NCI-H146 treated with DMSO at 0.1 percent for 48 hours (cell line): ENCODE measurements around the gene MROH2A.
"Not testable (repeated sequence)": the region's sequence is repeated elsewhere in the genome, so short reads cannot be mapped to it uniquely, and the experiment has no call there.

Experiments
- DNase-seq: peaks from one replicate; lab custom pipeline; 2025; ENCODE audit not compliant: unreplicated experiment; lab: John Stamatoyannopoulos, UW

The MROH2A gene, protein sequence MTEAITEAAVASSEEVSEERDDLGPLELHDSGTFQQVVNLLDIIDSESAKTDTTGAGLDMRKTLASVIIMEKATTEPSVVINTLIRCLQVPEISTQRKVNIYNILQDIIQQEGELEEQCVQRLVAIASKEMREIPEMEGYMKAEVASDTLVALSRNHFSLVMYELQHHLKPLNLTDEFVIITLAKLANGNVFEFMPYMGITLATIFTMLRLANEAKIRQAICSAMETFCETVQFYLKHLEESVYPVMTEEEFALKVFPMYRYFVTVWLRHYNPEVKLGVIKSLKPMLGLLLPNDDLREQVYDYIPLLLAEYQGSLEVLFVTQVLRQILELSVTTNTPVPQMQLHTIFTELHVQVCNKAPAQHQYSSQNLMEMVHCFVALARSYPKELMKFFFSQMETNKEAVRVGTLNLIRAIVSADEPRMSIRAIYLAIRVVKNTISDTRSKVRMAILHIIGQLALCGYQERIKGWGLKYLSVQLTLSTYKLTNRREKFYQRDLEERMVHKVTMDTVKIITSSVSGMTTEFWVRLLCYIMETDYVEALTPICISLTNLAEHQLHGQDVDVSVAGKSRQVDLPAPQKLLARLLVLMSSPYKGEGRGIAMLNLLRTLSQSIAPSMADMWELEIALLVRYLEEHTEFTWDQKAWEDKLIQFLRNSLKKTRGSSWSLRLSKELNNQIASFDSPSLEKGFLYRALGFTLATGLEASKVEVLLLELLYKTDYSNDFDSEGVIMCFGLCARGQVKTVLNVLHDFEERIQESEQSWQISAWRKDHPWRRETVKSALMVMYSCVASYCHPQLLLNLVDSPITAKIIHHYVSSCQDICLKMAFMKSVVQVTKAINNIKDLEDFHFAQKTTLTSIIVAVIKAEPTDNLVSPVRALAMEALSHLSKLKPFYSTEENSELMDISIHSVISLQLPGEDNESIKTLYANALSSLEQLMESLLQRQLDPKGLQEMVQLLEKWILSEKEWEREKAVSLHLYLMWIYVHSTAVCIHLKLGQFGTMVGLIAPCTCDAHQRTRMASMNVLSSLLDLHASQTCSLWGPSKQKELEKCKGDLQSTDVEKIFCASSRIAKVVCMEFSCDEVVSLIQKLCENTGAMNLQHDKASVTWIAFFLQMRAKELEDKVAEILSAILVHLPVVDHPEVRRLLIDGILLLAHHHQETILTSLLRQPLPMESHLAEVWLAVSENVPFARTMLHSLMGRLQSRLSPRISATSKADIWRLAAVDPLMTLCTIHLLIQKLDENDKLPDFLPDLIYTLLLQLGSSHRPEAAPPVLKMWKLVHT (N-terminal part only)

DNA sequence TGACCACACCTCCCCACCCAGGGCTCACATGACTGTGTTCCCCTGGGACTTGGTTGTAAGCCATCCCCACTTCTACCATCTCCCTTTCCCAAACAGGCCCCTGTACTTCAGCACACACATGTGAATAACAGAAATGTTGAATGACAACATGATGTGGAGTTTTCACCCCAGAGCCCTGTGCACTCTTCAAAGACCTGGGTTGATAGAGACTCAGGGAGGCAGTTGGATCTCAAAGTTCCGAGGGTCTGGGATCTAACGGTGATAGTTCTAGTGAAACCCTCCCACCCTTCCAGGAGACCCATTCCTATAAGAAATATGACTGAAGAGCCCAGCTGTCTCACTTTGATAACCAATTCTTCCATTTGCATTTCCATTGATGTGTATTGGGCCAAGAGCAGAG is at the start of gene MROH2A:
Gene MROH2A, plus strand, starts transcription at position 301 of the 400 bp plus-strand sequence. CDS start 1,029 bp downstream, outside the sequence.
- DNase-seq, result no peak

DNA sequence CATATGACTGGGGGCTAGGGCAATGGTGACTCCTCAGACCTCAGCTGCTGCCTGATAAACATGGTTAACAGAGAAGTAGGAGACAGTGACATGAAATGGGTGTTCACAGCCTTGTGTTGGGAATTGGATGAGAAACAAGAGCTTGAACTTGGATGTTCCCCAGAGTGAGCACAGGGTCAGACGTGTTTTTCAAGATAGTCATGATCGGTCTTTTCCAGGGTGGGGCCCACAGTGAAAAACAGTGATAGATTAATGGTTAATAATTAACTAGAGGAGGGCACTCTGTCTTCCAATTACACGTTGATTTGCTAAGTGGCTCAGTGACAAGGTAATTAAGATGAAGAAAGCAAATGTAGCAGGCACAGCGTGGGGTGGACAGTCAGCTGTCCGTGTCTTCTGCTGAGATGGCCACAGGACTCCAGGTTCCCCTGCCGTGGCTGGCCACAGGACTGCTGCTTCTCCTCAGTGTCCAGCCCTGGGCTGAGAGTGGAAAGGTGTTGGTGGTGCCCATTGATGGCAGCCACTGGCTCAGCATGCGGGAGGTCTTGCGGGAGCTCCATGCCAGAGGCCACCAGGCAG is 49.3 kb upstream of the MROH2A start, which contains the start of gene UGT1A3:
Gene UGT1A3, plus strand, starts transcription at position 320 of the 579 bp plus-strand sequence. Its CDS starts 85 bp downstream, at position 405.
- DNase-seq, result no peak

DNA sequence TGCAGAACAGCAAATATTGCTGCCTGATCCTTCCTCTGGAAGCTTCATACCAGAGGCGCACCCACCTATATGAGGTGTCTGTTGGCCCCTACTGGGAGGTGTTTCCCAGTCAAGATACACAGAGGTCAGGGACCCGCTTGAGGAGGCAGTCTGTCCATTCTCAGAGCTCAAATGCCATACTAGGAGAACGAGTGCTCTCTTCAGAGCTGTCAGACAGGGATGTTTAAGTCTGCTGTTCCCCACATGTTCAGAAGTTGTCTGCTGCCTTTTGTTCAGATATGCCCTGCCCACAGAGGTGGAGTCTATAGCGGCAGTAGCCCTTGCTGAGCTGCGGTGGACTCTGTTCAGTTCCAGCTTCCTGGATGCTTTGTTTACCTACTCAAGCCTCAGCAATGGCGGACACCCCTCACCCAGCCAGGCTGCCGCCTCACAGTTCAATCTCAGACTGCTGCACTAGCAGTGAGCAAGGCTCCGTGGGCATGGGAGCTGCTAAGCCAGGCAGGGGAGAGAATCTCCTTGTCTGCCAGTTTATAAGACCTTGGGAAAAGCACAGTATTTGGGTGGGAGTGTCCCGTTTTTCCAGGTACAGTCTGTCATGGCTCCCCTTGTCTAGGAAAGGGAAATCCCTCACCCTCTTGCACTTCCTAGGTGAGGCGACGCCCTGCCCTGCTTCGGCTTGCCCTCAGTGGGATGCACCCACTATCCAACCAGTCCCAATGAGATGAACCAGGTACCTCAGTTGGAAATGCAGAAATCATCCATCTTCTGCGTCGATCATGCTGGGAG is 41.1 kb upstream of the MROH2A start:
- not testable (repeated sequence) for DNase-seq

DNA sequence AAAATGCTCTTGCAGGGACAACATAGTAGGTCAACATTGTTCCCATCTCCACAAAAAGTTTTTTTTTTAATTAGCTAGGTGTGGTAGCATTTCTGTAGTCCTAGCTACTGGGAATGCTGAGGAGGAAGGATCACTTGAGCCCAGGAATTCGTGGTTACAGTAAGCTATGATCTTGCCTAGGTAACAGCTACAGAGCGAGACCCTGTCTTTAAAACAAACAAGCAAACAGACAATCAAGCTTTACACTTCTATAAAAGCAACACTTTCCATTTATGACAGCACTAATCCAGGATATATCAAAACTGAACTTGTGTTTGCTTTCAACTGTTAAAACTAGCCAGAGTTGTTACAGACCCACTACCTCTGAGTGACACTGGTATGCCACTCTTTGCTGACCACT is 37.3 kb upstream of the MROH2A start:
- no peak for DNase-seq

DNA sequence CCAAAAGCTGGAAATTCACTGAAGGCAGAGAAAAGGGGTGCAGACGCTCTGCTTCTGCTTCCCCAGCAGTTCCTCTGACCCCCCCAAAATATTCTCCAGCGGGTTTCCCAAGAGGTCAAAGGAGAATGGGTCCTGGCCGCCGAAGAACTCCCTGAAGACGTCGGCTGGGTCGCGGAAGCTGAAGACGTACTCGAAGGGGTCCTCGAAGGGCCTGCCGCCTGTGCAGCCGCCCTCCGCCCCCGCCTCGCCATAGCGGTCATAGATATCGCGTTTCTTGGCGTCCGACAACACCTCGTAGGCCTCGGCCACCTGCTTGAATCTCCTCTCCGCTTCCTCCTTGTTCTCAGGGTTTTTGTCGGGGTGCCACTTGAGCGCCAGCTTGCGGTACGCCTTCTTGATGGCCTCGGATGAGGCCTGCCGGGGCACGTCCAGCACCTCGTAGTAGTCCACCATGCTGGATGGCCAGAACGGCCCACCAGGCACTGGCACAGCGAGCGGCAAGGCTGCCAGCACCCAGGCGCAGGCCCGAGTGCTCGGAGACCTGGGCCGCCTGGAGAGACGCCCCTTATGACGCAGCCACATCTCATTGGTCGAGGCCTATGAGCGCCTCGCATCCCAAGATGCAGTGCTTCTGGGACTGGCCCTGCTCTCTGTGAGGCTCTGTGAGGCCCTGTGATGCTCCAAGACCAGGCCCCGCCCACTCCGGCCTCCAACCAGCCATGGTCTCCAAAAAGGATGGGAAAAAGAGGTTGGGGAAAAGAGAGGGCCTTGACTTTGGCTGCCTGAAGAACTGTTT is 34.5 kb upstream of the MROH2A start:
- no peak for DNase-seq

DNA sequence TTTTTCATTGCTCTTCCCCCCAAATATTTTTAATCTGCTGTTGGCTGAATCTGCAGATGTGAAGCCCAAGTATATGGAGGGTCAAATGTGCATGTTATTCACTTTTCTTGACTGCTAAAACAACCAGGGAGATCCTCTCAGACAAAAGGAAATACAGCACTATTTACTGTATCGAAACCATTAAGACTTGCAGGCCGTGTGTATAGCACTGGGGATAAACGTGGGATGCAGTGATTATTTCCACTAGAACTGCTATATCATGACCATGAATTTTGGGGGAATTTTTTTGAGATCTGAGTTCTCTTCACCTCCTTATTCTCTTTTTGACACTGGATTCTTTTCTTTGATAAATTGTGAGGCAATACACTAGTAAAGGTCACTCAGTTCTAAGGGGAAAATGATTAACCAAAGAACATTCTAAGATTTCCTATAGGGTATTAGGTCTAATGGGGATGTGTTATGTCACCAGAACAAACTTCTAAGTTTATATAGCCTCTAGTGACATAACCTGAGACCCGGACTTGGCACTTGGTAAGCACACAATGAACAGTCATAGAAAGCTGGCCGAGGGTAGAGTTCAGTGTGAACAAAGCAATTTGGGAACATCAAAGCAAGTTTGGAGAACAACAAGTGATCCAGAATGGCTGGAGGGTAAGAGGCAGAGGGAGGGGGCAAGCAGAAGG is 32.9 kb upstream of the MROH2A start:
- no peak for DNase-seq

DNA sequence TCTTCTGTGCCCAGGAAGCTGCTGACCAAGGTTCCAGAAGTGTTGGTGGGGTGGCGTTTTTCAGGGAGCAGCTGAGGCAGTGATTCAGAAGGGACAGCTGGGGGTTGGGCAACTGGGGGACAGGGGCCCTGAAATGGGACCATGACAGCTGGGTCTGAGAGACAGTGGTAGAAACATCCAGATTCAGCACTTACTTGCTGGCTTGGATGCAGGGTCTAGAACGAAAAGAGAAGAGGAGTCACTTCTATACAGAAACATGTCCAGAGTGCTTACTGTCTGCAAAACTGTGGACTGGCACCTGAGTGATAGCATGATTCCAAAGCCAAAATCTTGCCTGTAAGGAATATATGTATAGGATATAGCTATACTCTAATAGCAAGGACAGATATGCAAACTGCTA is 32.3 kb upstream of the MROH2A start:
- not testable (repeated sequence) for DNase-seq

DNA sequence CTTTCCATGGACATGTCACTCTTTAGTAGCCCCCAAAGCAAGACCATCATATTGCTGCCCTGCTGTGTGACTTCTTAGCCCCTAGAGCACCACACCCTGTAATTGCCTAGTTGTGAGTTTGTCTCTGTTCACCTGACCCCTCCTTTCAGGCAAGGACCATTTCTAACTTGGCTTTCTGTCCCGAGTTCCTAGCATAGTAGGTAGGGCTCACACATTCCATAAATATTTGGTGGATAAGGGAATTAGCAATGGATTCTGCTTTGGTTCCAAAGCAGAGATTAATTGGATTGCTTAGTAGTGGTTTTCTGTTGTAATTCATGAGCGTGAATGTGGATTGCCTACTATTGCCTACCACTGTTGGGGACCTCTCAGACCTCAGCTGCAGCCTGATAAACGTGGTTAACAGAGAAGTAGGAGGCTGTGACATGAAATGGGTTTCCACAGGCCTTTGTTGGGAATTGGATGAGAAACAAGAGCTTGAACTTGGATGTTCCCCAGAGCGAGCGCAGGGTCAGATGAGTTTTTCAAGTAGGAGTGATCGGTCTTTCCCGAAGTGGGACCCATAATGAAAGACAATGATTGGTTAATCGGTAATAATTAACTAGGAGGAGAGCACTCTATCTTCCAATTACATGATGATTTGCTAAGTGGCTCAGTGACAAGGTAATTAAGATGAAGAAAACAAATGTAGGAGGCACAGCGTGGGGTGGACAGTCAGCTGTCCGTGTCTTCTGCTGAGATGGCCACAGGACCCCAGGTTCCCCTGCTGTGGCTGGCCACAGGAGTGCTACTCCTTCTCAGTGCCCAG is 31.5 kb upstream of the MROH2A start:
- DNase-seq, result no peak

DNA sequence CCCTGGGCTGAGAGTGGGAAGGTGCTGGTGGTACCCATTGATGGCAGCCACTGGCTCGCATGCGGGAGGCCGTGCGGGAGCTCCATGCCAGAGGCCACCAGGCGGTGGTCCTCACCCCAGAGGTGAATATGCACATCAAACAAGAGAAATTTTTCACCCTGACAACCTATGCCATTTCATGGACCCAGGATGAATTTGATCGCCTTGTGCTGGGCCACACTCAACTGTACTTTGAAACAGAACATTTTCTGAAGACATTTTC is 30.9 kb upstream of the MROH2A start:
- no peak for DNase-seq

DNA sequence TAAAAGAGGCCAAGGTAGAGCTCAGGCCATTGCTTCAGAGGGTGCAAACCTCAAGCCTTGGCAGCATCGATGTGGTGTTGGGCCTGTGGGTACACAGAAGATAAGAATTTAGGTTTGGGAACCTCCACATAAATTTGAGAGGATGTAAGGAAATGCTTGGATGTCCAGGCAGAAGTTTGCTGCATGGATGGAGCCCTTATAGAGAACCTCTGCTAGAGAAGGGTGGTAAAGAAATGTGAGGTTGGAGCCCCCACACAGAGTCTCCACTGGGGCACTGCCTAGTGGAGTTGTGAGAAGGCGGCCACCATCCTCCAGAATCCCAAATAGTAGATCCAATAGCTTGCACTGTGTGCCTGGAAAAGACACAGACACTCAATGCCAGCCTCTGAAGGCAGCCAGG is 27.4 kb upstream of the MROH2A start:
- DNase-seq, result not testable (repeated sequence)

DNA sequence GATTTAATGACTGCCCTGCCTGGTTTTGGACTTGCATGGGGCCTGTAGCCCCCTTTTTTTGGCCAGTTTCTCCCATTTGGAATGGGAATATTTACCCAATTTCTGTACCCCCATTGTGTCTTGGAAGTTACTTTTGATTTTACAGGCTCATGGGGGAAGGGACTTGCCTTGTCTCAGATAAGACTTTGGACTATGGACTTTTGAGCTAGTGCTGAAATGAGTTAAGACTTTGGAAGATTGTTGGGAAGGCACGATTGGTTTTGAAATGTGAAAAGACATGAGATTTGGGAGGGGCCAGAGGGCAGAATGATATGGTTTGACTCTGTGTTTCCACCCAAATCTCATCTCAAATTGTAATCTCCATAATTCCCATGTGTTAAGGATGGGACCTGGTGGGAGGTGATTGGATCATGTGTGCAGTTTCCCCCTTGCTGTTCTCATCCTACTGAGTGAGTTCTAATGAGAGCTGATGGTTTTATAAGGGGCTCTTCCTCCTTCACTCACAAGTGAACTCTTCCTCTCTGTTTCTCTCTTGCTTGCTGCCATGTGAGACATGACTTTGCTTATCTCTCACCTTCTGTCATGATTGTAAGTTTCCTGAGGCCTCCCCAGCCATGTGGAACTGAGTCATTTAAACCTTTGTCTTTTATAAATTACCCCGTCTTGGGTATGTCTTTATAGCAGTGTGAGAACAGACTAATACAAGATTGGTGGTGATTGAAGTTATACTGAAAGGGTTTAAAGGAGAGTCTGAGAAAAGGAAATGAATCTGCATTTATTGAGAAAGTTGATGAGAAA is 26.7 kb upstream of the MROH2A start:
- not testable (repeated sequence) for DNase-seq

DNA sequence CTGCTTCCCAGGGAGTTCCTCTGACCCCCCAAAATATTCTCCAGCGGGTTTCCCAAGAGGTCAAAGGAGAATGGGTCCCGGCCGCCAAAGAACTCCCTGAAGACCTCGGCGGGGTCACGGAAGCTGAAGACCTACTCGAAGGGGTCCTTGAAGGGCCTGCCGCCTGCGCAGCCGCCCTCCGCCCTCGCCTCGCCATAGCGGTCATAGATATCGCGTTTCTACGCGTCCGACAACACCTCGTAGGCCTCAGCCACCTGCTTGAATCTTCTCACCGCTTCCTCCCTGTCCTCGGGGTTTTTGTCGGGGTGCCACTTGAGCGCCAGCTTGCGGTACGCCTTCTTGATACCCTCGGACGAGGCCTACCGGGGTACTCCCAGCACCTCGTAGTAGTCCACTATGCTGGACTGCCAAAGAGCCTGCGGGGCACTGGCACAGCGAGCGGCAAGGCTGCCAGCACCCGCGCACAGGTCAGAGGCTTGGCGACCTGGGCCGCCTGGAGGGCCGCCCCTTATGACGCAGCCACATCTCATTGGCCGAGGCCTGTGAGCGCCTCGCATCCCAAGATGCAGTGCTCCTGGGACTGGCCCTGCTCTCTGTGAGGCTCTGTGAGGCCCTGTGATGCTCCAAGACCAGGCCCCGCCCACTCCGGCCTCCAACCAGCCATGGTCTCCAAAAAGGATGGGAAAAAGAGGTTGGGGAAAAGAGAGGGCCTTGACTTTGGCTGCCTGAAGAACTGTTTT is 23.1 kb upstream of the MROH2A start:
- DNase-seq, result no peak

DNA sequence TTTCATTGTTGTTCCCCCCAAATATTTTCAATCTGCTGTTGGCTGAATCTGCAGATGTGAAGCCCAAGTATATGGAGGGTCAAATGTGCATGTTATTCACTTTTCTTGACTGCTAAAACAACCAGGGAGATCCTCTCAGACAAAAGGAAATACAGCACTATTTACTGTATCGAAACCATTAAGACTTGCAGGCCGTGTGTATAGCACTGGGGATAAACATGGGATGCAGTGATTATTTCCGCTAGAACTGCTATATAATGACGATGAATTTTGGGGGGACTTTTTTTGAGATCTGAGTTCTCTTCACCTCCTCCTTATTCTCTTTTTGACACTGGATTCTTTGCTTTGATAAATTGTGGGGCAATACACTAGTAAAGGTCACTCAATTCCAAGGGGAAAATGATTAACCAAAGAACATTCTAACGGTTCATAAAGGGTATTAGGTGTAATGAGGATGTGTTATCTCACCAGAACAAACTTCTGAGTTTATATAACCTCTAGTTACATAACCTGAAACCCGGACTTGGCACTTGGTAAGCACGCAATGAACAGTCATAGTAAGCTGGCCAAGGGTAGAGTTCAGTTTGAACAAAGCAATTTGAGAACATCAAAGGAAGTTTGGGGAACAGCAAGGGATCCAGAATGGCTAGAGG is 21.6 kb upstream of the MROH2A start:
- no peak for DNase-seq

DNA sequence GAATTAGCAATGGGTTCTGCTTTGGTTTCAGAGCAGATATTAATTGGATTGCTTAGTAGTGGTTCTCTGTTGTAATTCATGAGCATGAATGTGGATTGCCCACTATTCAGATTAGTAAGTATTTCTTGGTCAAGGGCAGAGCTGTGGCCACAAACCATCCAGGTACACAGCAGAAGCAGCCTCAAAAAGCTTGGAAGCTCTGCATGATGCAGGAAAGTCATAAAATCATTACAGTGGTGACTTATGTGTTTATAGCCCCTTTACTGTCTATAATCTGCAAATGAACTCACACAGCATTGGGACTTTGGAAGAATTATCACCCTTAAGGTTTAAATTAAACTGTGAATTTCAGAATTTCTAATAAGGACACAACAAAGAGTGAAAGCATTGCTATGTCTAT is 20.0 kb upstream of the MROH2A start:
- DNase-seq, result no peak

DNA sequence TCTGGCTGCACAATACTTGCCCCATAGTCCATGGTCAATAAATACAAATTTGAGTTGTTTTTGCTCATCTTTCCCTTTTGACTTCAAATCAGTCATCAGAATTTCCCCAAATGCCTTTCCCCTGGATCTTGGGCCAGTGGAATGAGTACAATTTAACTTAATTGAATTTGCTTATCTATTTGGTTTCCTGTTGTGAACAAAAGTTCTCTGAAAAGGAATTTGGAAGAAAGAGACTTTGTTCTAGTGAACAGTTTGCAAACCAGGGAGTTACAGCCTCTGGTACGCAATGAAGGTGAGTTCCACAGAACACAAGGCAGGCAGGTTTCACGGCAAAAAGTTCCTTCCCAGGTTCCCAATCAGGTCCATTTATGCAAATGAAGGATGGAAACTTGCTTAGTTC is 19.3 kb upstream of the MROH2A start:
- DNase-seq, result no peak

DNA sequence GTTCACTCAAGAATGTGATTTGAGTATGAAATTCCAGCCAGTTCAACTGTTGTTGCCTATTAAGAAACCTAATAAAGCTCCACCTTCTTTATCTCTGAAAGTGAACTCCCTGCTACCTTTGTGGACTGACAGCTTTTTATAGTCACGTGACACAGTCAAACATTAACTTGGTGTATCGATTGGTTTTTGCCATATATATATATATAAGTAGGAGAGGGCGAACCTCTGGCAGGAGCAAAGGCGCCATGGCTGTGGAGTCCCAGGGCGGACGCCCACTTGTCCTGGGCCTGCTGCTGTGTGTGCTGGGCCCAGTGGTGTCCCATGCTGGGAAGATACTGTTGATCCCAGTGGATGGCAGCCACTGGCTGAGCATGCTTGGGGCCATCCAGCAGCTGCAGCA is 18.1 kb upstream of the MROH2A start, which contains the start of gene UGT1A1:
Gene UGT1A1, plus strand, starts transcription at position 228 of the 400 bp plus-strand sequence. Its CDS starts 18 bp downstream, at position 246.
- no peak for DNase-seq
